AG10803 (cell line): Measurements from ENCODE around the gene KCNJ9.
A peak's percentile ranks its signal among the peaks of the same experiment; 100 is the strongest.
"Not testable (repeated sequence)": the region's sequence is repeated elsewhere in the genome, so short reads cannot be mapped to it uniquely, and the experiment has no call there.

Experiments used
- DNase-seq: peaks from one replicate; pipeline ENCODE4 v3.0.0; 2010; ENCODE audit warnings: low read depth
- H3K4me3 ChIP-seq: 2 replicates; pipeline ENCODE4 v1.5.1; 2011; ENCODE audit warnings: mild to moderate bottlenecking, low read length, control low read depth
- TF ChIP-seq, protein P1 (sequence below): conservative IDR thresholded peaks from 2 replicates; pipeline ENCODE4 v1.5.1; 2011; ENCODE audit warnings: mild to moderate bottlenecking, low read length, control low read depth, inconsistent platforms

KCNJ9 gene

DNA sequence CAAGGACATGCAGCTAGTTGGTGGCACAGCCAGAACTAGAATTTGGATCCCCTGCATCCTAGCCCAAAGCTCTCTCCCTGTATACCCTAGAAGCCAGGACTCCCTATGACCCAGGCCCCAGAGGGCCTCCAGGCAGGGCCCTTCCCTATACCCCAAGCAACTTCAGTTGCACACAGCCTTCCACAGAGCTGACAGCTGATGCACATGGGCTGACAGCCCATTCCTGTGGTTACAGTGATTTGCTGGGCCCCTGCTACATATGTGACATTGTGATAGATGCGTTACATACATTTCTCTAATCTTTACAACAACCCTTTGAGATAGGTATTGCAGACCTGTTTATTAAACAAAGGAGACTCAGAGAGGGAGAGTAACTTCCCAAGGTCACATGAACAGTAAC is 40.0 kb downstream of the KCNJ9 start:
- H3K4me3 ChIP-seq: no peak overlapping the region
- TF ChIP-seq, protein P1, sequence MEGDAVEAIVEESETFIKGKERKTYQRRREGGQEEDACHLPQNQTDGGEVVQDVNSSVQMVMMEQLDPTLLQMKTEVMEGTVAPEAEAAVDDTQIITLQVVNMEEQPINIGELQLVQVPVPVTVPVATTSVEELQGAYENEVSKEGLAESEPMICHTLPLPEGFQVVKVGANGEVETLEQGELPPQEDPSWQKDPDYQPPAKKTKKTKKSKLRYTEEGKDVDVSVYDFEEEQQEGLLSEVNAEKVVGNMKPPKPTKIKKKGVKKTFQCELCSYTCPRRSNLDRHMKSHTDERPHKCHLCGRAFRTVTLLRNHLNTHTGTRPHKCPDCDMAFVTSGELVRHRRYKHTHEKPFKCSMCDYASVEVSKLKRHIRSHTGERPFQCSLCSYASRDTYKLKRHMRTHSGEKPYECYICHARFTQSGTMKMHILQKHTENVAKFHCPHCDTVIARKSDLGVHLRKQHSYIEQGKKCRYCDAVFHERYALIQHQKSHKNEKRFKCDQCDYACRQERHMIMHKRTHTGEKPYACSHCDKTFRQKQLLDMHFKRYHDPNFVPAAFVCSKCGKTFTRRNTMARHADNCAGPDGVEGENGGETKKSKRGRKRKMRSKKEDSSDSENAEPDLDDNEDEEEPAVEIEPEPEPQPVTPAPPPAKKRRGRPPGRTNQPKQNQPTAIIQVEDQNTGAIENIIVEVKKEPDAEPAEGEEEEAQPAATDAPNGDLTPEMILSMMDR: no peak
- no peak for DNase-seq

DNA sequence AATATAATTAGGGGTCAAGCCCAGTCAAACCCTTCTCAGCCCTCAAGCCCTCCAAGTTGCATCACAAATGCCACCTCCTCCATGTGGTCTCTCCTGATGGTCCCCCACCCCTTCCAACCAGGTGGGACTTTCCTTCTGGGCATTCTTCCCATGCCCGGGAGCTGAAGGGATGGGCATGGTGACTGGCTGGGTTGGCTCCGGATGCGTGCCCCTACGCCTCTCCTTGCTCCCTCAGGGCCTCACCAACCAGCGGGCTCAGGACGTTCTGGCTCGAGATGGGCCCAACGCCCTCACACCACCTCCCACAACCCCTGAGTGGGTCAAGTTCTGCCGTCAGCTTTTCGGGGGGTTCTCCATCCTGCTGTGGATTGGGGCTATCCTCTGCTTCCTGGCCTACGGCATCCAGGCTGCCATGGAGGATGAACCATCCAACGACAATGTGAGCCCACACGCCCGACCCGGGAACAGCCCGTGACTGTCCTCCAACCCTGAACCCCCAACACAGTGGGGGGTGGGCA is 41.7 kb downstream of the KCNJ9 start:
- no peak overlapping the region for H3K4me3 ChIP-seq
- TF ChIP-seq, protein P1: no peak
- no peak for DNase-seq

DNA sequence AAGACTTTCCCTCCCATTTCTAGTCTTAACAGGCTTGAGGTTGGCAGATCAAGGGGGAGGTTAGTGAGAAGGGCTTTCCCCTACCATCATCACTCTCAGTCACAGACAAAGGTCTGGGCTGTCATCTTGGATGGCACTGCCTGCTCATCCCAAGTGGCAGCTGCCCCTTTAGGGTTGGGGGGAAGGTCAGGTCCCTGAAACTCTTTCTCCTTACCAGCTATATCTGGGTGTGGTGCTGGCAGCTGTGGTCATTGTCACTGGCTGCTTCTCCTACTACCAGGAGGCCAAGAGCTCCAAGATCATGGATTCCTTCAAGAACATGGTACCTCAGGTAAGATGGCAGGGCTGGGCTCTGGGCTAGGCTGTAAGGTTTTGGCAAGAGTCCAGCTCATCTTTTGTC is 42.4 kb downstream of the KCNJ9 start:
- H3K4me3 ChIP-seq: no peak overlapping the region
- TF ChIP-seq, protein P1: no peak

DNA sequence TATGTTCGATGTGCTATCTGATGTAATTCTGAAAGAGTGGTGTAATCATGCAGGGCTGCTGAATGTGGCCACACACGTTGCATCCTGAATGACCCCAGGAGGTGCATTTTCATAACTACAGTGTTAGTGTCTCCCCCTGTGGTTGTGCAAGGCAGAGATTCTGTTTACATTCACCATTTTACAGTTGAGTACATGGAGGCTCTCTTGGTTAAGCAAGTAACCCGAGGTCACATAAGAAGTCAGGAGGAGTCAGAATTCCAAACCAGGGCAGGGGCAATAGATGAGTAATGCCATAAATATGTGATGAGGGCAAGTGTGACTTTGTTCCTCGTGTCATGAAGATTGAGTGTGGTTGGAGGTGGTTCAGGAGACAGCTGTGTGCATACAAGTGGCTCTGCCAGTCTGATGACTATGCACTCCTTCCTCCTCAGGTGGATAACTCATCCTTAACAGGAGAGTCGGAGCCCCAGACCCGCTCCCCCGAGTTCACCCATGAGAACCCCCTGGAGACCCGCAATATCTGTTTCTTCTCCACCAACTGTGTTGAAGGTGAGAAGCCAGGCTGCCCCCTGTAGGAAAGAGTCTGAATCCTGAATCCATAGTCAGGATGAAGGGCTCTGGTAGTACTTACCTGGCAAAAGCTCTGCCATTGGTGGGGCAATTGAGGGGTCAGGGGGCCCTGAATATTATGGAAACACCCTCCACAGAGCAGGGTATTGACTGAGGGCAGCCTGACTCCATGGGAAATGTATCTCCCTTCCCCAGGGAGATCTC is 43.6 kb downstream of the KCNJ9 start:
- DNase-seq: peak; percentile 92
- TF ChIP-seq, protein P1: peak; percentile 37
- no peak overlapping the region for H3K4me3 ChIP-seq

More for the DNA sequence above, 42.4 kb downstream of the KCNJ9 start:
- no peak for DNase-seq

DNA sequence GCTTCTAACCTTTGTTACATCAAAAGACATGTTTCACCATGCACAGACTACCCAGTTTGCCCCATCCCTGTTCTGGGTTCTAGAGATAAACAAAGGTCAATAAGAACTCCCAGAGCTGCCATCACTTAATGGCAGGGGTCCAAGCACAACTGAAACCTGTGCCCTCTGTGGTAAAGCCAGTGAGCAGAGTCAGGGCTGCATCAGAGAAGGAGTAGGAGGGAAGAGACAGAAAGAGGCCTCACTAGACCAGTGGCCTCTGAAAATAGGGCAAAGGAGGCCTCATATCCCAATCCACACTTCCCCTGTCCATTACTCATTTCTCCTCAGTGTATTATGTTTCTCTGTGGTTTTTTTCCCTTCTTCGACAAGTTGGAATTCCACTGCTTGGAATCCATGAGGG is 44.4 kb downstream of the KCNJ9 start:
- no peak for DNase-seq

DNA sequence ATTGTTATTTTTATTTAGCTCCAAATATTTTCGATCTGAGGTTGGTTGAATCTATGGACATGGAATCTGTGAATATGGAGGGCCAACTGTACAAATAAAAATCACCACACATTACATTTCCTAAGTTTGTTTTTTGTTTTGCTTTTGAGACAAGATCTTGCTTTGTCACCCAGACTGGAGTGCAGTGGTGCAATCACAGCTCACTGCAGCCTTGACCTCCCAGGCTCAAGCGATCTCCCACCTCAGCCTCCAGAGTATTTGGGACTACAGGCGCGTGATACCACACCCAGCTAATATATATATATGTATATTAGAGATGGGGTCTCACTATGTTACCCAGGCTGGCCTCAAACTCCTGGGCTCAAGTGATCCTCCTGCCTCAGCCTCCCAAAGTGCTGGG is 45.0 kb downstream of the KCNJ9 start:
- not testable (repeated sequence) for H3K4me3 ChIP-seq, DNase-seq

More for the DNA sequence above, 44.4 kb downstream of the KCNJ9 start:
- TF ChIP-seq, protein P1: no peak
- H3K4me3 ChIP-seq: no peak overlapping the region

DNA sequence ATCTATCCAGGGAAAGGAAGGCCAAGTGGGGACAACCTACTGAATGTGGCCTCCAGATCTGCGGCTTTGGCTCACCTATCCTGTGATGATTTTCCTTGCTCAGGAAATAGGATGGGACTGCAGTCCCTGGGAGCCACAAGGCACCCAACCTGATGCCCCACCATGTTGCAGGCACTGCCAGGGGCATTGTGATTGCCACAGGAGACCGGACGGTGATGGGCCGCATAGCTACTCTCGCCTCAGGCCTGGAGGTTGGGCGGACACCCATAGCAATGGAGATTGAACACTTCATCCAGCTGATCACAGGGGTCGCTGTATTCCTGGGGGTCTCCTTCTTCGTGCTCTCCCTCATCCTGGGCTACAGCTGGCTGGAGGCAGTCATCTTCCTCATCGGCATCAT is 46.0 kb downstream of the KCNJ9 start:
- H3K4me3 ChIP-seq: no peak overlapping the region
- TF ChIP-seq, protein P1: no peak
- DNase-seq: no peak
